RPMI8226 (cell line): ENCODE data around the gene POLR2J.
"Not testable (repeated sequence)": the region's sequence is repeated elsewhere in the genome, so short reads cannot be mapped to it uniquely, and the experiment has no call there.

Experiments
- DNase-seq: peaks from one replicate; pipeline ENCODE4 v3.0.0-alpha.2; 2015

POLR2J gene

DNA sequence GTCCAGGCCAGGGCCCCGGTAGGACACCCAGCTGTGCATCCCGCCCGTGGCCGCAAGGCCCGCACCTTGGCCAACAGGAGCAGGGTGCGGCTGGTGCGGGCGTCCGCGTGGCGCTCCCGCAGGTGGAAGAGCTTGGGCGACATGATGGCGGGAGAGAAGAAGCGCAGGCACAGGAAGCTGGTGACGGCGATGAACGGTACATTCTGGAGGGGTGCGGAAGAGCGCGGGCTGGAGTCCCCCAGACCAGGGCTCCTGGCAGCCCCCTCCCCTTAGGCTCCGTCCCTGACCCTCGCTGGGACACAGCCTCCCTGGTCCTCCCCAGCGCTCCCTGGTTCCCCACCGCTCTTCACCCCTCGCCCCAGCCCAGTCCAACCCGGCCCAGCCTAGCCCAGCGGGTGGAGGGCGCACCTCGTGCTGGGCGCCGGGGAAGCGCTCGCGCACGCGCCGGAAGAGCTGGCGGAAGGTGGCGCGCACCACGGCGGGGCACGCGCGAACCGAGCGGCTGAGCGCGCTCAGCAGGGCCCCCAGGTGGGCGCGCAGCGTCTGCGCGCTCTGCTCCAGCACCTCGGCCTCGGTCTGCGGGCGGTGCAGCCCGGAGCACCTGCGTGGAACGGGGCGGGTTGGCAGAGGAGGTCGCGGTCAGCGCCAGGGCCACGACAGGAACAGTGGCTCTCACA, 15.9 kb upstream of the POLR2J start:
- not testable (repeated sequence) for DNase-seq

GRCh38 chr7:102494026-102494425, 15.3 kb upstream of the POLR2J start:
- DNase-seq = not testable (repeated sequence)

- not testable (repeated sequence) for DNase-seq
These were observed 14.7 kb upstream of the POLR2J start for GRCh38 chr7:102493220-102493935.

DNA sequence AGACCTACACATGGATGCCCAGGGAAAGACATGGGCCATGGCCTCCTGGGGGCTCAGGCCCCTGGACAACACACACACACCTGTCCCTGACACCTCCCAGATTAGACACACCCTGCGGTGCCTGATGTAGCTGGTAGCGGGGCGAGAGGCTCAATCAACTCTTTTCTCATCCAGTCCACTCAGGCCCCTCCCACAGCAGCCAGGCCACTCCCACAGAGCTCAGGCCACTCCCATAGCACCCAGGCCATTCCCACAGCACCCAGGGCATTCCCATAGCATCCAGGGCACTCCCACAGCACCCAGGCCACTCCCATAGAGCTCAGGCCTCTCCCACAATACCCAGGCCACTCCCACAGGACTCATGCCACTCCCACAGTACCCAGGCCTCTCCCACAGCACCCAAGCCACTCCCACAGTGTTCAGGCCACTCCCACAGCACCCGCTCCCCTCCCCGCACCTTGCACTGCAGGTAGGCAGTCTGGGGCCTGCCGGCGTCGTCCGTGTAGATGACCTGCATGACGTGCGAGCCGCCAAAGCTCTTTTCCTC, 11.9 kb upstream of the POLR2J start:
- not testable (repeated sequence) for DNase-seq

- DNase-seq = not testable (repeated sequence)
These were observed 5.6 kb upstream of the POLR2J start for GRCh38 chr7:102484317-102484716.

DNA sequence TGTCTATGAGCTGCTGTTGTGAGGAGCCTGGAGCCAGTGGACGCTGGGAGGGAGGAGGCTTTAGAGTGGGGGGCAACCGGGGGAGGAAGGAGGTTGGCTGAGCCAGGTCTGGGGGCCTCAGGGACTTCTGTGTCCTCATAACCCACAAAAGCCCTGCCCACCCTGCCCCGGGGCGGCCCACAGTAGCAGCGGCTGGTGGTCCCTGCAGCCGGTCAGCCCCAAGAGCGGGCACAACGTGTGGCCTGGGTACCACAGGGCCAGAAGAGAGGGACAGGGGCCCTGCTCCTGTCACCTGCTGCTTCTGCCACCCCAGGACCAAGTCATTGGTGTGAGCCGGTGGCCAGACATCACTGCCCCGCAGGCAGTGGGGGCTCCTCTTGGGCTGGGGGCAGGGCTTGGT, 3.2 kb upstream of the POLR2J start:
- not testable (repeated sequence) for DNase-seq

GRCh38 chr7:102479982-102480637, 1.4 kb upstream of the POLR2J start:
- DNase-seq = not testable (repeated sequence)

- DNase-seq = not testable (repeated sequence)
These were observed 475 bp upstream of the POLR2J start for GRCh38 chr7:102479209-102479584.

DNA sequence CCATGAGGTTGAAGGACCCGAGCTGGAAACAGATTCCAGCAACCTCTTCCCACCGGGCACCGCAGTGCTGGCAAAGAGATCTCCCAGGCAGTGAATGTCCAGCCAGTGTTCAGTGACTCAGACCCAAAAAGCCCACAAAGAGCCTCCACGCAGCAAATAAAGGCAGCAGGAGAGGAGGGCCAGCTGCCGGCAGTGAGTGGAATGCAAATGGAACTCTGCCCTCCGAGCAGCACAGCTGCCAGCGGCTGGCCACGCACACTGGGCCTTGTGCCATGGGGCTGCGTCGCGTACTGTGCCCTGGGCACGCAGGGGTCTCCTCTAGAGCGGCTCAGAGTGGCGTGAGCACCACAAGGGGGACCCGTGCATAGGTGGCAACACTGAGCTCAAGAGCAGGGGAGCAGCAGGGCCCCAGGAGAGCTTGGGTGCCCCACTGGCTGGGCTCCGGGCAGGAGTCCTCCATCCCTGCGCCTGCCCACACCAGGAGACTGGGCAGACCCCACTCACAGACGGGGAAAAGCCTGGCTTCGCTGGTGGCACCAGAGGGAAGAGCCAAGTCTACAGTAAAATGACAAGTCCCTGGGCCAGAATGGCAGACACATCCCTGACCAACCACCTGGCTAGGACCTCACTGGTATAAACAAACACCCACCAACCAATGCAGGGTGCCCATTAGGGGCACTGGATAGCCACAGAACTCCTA, 3.8 kb downstream of the POLR2J start:
- not testable (repeated sequence) for DNase-seq

DNA sequence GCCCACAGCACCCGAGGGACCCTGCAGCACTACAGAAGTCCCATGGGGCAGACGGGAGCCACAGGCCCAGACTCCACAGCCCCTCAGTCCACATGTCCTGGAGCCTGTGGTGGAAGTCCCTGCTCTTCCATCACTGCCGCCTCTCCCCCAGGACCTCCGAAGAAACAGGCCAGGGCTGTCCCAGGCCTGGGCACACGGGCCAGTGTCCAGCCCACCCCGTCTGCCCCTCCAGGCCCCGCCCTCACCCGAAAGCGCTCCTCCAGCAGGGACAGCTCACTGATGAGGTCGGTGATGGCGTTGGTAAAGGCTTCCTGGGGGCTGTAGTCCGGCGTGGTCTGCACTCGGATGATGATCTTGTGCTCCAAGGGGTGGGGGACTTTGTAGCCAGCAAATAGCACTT, 4.6 kb downstream of the POLR2J start:
- not testable (repeated sequence) for DNase-seq

DNA sequence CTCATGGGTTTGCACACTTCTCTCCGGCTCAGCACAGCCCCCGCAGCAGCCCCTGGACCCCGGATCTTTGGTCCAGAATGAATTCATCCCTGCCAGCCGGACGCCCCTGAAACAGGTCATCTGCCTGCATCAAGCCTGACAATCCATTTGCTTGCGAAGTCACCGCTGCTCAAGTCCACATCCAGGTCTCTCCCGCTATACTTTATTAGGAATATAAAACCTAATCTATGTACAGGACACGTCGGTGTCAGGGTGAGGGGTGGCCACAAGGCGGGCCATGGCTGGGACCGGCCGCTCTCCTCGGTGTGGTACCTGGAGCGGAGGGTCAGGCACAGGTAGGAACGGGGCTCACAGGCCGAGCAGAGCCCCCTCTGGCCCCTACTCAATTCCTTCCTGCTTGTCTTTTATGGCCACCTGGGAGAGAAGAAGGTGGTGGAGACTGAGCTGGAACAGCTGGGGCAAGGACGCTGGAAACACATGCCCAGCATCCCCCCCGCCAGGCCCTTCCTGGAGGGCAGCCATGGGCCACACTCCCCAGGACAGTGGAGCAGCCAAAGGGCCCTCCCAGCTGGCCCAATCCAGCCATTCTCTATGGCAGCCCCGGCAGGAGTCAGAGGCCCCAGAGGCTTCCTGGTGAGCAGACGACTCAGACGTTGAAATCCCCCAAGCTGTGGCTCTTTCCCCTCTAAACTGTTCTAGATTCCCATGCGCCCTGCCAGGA, 5.3 kb downstream of the POLR2J start:
- no peak for DNase-seq

- DNase-seq = no peak
These were observed 6.3 kb downstream of the POLR2J start for GRCh38 chr7:102472126-102473041.

- no peak for DNase-seq
These were observed 7.0 kb downstream of the POLR2J start for GRCh38 chr7:102471791-102472125.

DNA sequence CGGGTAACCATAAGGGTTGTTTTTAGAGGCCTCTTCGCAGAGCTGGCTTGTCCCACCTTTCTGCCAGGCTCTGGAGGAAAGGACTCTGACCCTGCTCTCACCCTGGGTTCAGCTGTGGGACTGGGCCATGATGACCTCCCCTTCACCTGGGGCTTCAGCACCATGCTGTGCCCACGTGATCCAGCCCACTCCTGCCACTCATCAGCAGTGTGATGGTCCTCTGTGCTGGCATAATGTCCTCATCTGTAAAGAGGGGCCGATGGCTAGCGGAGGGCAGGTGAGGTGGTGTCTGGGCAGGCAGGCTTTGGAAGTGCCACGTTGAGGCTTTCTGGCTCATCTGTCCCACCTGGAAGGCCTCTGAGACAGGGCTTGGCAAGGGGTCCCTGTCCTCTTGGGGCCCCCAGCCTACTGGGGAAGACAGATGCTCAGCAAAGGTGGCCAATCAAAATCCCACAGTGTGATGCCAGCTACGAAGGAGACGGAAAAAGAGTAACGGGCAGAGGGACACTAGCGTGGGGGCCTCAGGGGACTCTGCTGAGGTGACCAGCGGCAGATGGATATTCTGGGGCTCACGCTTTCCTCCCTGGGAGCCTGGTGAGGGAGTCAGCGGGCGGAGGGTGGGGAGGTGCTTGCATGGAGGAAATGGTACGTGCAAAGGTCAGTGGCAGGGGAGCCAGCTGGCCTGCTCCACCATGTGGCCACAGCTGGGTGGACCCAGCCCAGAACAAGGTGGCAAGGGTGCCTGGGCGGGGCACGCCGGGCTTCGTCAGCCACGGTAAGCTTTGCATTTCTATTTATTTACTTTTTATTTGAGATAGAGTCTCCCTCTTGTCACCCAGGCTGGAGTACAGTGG, 8.5 kb downstream of the POLR2J start:
- no peak for DNase-seq

DNA sequence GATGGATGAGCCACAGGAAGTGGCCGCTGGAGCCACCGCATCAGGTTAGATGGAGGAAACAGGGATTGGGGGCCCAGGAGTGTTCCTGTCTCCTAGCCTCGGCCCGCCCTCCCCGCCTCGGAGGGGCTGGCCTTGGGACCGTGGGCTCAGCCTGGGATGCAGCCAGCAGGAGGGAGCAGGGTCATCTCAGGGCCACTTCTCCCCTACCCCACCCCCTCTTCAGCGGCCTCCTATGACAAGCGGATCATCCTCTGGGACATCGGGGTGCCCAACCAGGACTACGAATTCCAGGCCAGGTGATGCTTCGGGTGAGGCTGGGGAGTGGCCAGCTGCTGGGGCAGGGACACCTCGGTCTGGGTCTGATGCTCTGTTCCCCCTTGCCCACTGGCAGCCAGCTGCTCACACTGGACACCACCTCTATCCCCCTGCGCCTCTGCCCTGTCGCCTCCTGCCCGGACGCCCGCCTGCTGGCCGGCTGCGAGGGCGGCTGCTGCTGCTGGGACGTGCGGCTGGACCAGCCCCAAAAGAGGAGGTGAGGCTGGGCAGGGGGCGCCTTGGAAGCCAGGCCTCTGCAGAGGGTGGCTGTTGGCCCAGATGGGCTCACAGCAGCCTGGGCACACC, 9.3 kb downstream of the POLR2J start:
- DNase-seq = no peak

DNA sequence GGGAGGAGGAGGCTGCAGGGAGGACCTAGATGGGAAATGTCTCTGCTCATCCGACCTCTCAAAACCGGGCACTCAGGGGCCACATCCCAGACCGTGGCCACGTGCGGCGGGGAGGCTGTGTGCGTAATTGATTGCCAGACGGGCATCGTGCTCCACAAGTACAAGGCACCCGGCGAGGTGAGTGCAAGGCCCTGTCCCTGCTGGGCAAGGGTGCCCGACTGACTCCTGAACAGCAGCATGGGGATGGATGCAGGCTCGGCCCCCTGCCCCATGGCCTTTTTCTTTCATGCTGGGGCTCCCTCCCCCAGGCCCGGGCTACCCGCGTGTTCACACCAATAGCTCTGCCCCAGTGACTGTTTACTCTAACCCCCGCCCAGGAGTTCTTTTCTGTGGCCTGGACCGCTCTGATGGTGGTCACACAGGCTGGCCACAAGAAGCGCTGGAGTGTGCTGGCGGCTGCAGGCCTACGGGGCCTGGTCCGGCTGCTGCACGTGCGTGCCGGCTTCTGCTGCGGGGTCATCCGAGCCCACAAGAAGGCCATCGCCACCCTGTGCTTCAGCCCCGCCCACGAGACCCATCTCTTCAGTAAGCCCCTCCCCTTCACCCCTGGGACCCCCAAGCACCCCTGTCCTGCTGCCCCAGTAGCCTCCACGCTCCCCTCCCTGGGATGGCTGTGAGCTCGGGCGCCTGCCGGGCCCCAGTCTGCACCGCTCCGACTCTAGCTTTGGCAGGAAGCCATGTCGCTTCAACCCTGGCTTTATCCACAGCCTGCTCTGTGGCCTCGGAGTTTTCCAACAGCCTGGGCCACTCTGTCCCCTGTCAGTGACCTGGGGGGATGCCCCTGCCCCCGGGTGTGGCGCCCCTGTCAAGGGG, 10.0 kb downstream of the POLR2J start:
- no peak for DNase-seq

GRCh38 chr7:102467581-102468477, 10.9 kb downstream of the POLR2J start:
- DNase-seq = no peak

DNA sequence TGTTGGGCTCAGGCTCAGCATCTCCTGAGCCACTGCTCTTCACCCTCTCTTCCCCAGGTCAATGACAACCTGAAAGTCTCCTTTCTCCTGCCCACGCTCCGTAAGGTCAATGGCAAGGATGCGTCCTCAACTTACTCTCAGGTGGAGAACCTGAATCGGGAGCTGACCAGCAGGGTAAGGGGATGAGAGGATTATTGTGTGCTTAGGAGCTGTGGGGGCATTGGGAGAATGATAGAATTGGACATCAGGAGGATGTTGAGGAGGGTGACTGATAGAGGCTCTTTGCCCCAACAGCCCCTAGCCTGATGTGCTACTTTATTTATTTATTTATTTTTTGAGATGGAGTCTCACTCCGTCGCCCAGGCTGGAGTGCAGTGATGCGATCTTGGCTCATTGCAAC, 12.6 kb downstream of the POLR2J start:
- DNase-seq = no peak
